B cell (primary cell): ENCODE results near the gene MEGF11. TPM values are rescaled to one million over a fixed set of nuclear protein-coding genes. Genes with fewer than 3 reads are reported as not detected.

Experiments
- ATAC-seq: fragments of 200-7000 bp; cut with Tn5 transposase; one replicate; pipeline ENCODE4 v1.10.0; 2021; ENCODE audit warnings: low read depth, mild to moderate bottlenecking, moderate number of reproducible peaks, moderate library complexity
- CTCF ChIA-PET: fragments of 350-600 bp; sonication (Branson Sonifier 250); formaldehyde crosslinking; loops from one replicate; lab custom pipeline; 2021; ENCODE audit warnings: antibody characterized with exemption, inconsistent platforms; lab: Charles Lee
- POLR2A ChIA-PET: fragments of 350-600 bp; sonication (Branson Sonifier 250); formaldehyde crosslinking; loops from one replicate; lab custom pipeline; 2021; ENCODE audit warnings: antibody characterized with exemption; lab: Charles Lee
- DNase-seq: peaks from one replicate; pipeline ENCODE4 v3.0.0; 2013
- H2AFZ ChIP-seq: 2 replicates; pipeline ENCODE4 v1.6.1; 2012; ENCODE audit warnings: mild to moderate bottlenecking, low read depth, low read length; ENCODE audit not compliant: insufficient read depth, poor library complexity, severe bottlenecking
- H3K27ac ChIP-seq, 2 donors: 1 replicate in 1 of 2; 2 replicates in 1 of 2; pipeline ENCODE4 v1.5.1; 2012 to 2013; ENCODE audit warnings: low read length in 2 of 2, mild to moderate bottlenecking in 2 of 2, moderate library complexity in 1 of 2
- H3K27me3 ChIP-seq, 4 experiments: fragments of 200-600 bp in 1 of 4; sonication (generic) in 1 of 4; replicated peaks in 1 of 4; 1 replicate in 2 of 4; 2 replicates in 2 of 4; pipeline versions ENCODE4 v1.6.1 to v1.7.0; 2013 to 2016; ENCODE audit warnings: low read length in 3 of 4, mild to moderate bottlenecking in 2 of 4, mixed read lengths in 1 of 4, moderate library complexity in 1 of 4; ENCODE audit not compliant: insufficient read depth in 4 of 4, control insufficient read depth in 3 of 4; ENCODE audit errors: control extremely low read depth in 1 of 4
- H3K36me3 ChIP-seq, 2 experiments: replicated peaks in 1 of 2; 1 replicate in 1 of 2; 2 replicates in 1 of 2; pipeline versions ENCODE4 v1.6.1 to v1.7.1; 2013; ENCODE audit warnings: low read length in 1 of 2; ENCODE audit not compliant: insufficient read depth in 2 of 2, control insufficient read depth in 1 of 2; ENCODE audit errors: control extremely low read depth in 1 of 2, extremely low read depth in 1 of 2
- H3K4me1 ChIP-seq, 2 donors: fragments of 200-600 bp in 1 of 2; sonication (generic) in 1 of 2; 1 replicate in 1 of 2; 2 replicates in 1 of 2; pipeline versions ENCODE4 v1.5.1 to v1.6.1; 2013 to 2017; ENCODE audit warnings: low read length in 2 of 2; ENCODE audit not compliant: control insufficient read depth in 2 of 2, insufficient read depth in 2 of 2
- H3K4me2 ChIP-seq: replicated peaks from 2 replicates; pipeline ENCODE3; 2012; ENCODE audit warnings: mild to moderate bottlenecking, low read depth, low read length; ENCODE audit not compliant: poor library complexity, severe bottlenecking
- H3K4me3 ChIP-seq, 5 experiments: fragments of 200-600 bp in 1 of 5; sonication (generic) in 1 of 5; 1 replicate in 3 of 5; 2 replicates in 2 of 5; pipeline versions ENCODE4 v1.5.1 to v1.7.0; 2011 to 2016; ENCODE audit warnings: low read length in 4 of 5, mild to moderate bottlenecking in 4 of 5, low read depth in 2 of 5, control low read depth in 1 of 5, moderate library complexity in 1 of 5; ENCODE audit not compliant: insufficient read depth in 1 of 5; ENCODE audit errors: control extremely low read depth in 1 of 5, extremely low read depth in 1 of 5
- H3K79me2 ChIP-seq: fragments of 200-600 bp; sonication (generic); one replicate; pipeline ENCODE4 v1.6.0; 2016; ENCODE audit warnings: low read length; ENCODE audit not compliant: control insufficient read depth, insufficient read depth
- H3K9ac ChIP-seq: fragments of 200-600 bp; sonication (generic); 2 replicates; pipeline ENCODE4 v1.6.1; 2017; ENCODE audit warnings: mild to moderate bottlenecking, low read length, moderate library complexity
- H3K9me3 ChIP-seq, 3 donors: one replicate each; pipeline versions ENCODE4 v1.6.1 to v1.7.1; 2013; ENCODE audit warnings: low read length in 2 of 3; ENCODE audit not compliant: control insufficient read depth in 2 of 3, insufficient read depth in 1 of 3; ENCODE audit errors: control extremely low read depth in 1 of 3
- H4K20me1 ChIP-seq: 2 replicates; pipeline ENCODE4 v1.6.0; 2012; ENCODE audit warnings: mild to moderate bottlenecking, low read length; ENCODE audit not compliant: insufficient read depth, control insufficient read depth, poor library complexity, severe bottlenecking
- H3K27ac Mint-ChIP-seq: one replicate; pipeline ENCODE4 v1.8.0; 2021; ENCODE audit warnings: mixed read lengths
- H3K27me3 Mint-ChIP-seq: one replicate; pipeline ENCODE4 v1.8.0; 2021; ENCODE audit warnings: mixed read lengths
- H3K4me1 Mint-ChIP-seq: one replicate; pipeline ENCODE4 v1.8.0; 2021; ENCODE audit warnings: mixed read lengths
- H3K4me3 Mint-ChIP-seq: one replicate; pipeline ENCODE4 v1.8.0; 2021; ENCODE audit warnings: mixed read lengths
- H3K9me3 Mint-ChIP-seq: one replicate; pipeline ENCODE4 v1.8.0; 2022; ENCODE audit warnings: mixed read lengths; ENCODE audit not compliant: insufficient read depth
- CTCF ChIP-seq: fragments of 200-600 bp; IDR thresholded peaks from one replicate; pipeline ENCODE4 v1.8.0; 2022; ENCODE audit warnings: antibody characterized with exemption, mild to moderate bottlenecking
- EZH2 ChIP-seq: IDR thresholded peaks from 2 replicates; pipeline ENCODE4 v1.6.1; 2012; ENCODE audit warnings: borderline replicate concordance, low read depth, mild to moderate bottlenecking, moderate library complexity, low read length; ENCODE audit not compliant: insufficient read depth, poor library complexity, severe bottlenecking
- WGBS: methylation state at CpG from one replicate; pipeline ENCODE4 v1.1.5; 2013; ENCODE audit warnings: missing lambda C conversion rate; ENCODE audit not compliant: insufficient coverage; 5-methylcytosine and 5-hydroxymethylcytosine counted together
- intact Hi-C: fragments of 100-400 bp; cut with micrococcal nuclease; formaldehyde crosslinking; loops from one replicate; pipeline ENCODE4 v1.10.0; 2022
- polyA plus RNA-seq: library from polyadenylated mRNA; depleted of rRNA; stranded (reverse); fragments of >200 nt; gene quantifications from 2 replicates; pipeline ENCODE4 v1.2.3, GENCODE V29; 2012
- total RNA-seq, 2 donors: library from RNA; stranded (reverse); fragments of 120-200 nt in 1 of 2; gene quantifications; 1 replicate in 1 of 2; 2 replicates in 1 of 2; pipeline versions ENCODE4 v1.2.3 to v1.2.4, GENCODE V29; 2013 to 2022

Gene MEGF11
- total and polyA plus RNA-seq, 2 donors (not counting 1 experiment from before 2014, with no cell fraction given) = 0.04 to 0.34 TPM

- H3K9me3 ChIP-seq = no peaks in the 10 kb centered on the region
- TF ChIP-seq EZH2 (no peak), CTCF (no peak)
- H3K27me3 ChIP-seq = peaks cover 0 to 9% (median 3%) of the 10 kb centered on the region in 4 experiments
- intact Hi-C loops = no loop called here
- H3K27ac ChIP-seq = no peak overlapping the region
- H3K4me3 ChIP-seq = no peak overlapping the region
- ATAC-seq = no peak
- H3K4me2 ChIP-seq = no peak overlapping the region
- H3K9ac ChIP-seq = no peak overlapping the region
- Mint-ChIP-seq H3K9me3 (no peaks in the 10 kb centered on the region), H3K27ac (no peak overlapping the region), H3K4me1 (no peaks in the 10 kb centered on the region), H3K27me3 (peaks cover 46% of the 10 kb centered on the region), H3K4me3 (no peak overlapping the region)
- no peak overlapping the region for H2AFZ ChIP-seq
- 67% methylated on average over 3 of the region's 5 CpGs for WGBS
- POLR2A ChIA-PET = no interaction called here
- no peaks in the 10 kb centered on the region for H3K36me3 ChIP-seq
- no peaks in the 10 kb centered on the region for H3K79me2 ChIP-seq
- no peak for DNase-seq
- no peaks in the 10 kb centered on the region for H3K4me1 ChIP-seq
- H4K20me1 ChIP-seq = no peaks in the 10 kb centered on the region
- CTCF ChIA-PET = no interaction called here
Observed at GRCh38 chr15:66109826-66110225, 143.7 kb downstream of the MEGF11 start.

- intact Hi-C loops = no loop called here
- DNase-seq = no peak
- Mint-ChIP-seq H3K4me3 (no peak overlapping the region), H3K27me3 (peaks cover 43% of the 10 kb centered on the region), H3K4me1 (no peaks in the 10 kb centered on the region), H3K9me3 (no peaks in the 10 kb centered on the region), H3K27ac (no peak overlapping the region)
- 73% methylated on average over 12 of the region's 16 CpGs for WGBS
- ATAC-seq = no peak
- Histone ChIP-seq H3K79me2 (no peaks in the 10 kb centered on the region), H3K4me2 (no peak overlapping the region), H3K27ac (no peak overlapping the region), H3K9me3 (no peaks in the 10 kb centered on the region), H3K36me3 (no peaks in the 10 kb centered on the region), H3K9ac (no peak overlapping the region), H4K20me1 (no peaks in the 10 kb centered on the region), H2AFZ (no peak overlapping the region), H3K27me3 (peaks cover 0 to 9% (median 3%) of the 10 kb centered on the region in 4 experiments), H3K4me1 (no peaks in the 10 kb centered on the region), H3K4me3 (no peak overlapping the region)
- TF ChIP-seq CTCF (no peak), EZH2 (no peak)
- CTCF ChIA-PET = no interaction called here
- POLR2A ChIA-PET = no interaction called here
Observed at GRCh38 chr15:66108483-66109265, 144.9 kb downstream of the MEGF11 start.
